MM.1S (cell line): ENCODE data around the gene PRKG1.

ENCODE experiments used
- DNase-seq: peaks from one replicate; pipeline ENCODE4 v3.0.0-alpha.2; 2015
- H2AFZ ChIP-seq: fragments of 300-600 bp; sonication (generic); 2 replicates; pipeline ENCODE4 v1.6.0; 2016; ENCODE audit warnings: antibody characterized with exemption, low read length
- H3F3A ChIP-seq: fragments of 300-600 bp; sonication (generic); 2 replicates; pipeline ENCODE4 v1.6.1; 2016; ENCODE audit warnings: mild to moderate bottlenecking, antibody characterized with exemption, low read length, moderate library complexity, mixed read lengths; ENCODE audit not compliant: insufficient read depth
- H3K27ac ChIP-seq: fragments of 300-600 bp; sonication (generic); 2 replicates; pipeline ENCODE4 v1.5.1; 2016; ENCODE audit warnings: mild to moderate bottlenecking, low read length
- H3K27me3 ChIP-seq: fragments of 300-600 bp; sonication (generic); replicated peaks from 2 replicates; pipeline ENCODE4 v1.6.0; 2016; ENCODE audit warnings: low read length; ENCODE audit not compliant: insufficient read depth
- H3K36me3 ChIP-seq: fragments of 300-600 bp; sonication (generic); replicated peaks from 2 replicates; pipeline ENCODE4 v1.6.1; 2016; ENCODE audit warnings: mild to moderate bottlenecking, low read length, mixed read lengths; ENCODE audit not compliant: insufficient read depth
- H3K4me1 ChIP-seq: fragments of 300-600 bp; sonication (generic); 2 replicates; pipeline ENCODE4 v1.6.1; 2016; ENCODE audit warnings: low read length, mixed read lengths
- H3K4me2 ChIP-seq: fragments of 300-600 bp; sonication (generic); 2 replicates; pipeline ENCODE4 v1.6.0; 2016; ENCODE audit warnings: low read depth, low read length
- H3K4me3 ChIP-seq: fragments of 300-600 bp; sonication (generic); 2 replicates; pipeline ENCODE4 v1.5.1; 2016; ENCODE audit warnings: low read length, mixed read lengths
- H3K79me2 ChIP-seq: fragments of 300-600 bp; sonication (generic); 2 replicates; pipeline ENCODE4 v1.6.1; 2016; ENCODE audit warnings: mixed run types, low read length, mixed read lengths
- H3K9ac ChIP-seq: fragments of 300-600 bp; sonication (generic); 2 replicates; pipeline ENCODE4 v1.6.1; 2016; ENCODE audit warnings: low read length, mixed read lengths
- H3K9me2 ChIP-seq: fragments of 300-600 bp; sonication (generic); replicated peaks from 2 replicates; pipeline ENCODE4 v1.6.1; 2016; ENCODE audit warnings: mild to moderate bottlenecking, low read length, mixed read lengths; ENCODE audit not compliant: insufficient read depth
- H3K9me3 ChIP-seq: fragments of 300-600 bp; sonication (generic); replicated peaks from 2 replicates; pipeline ENCODE4 v1.6.1; 2016; ENCODE audit warnings: mild to moderate bottlenecking, low read length, mixed read lengths; ENCODE audit not compliant: insufficient read depth
- H4K20me1 ChIP-seq: fragments of 300-600 bp; sonication (generic); 2 replicates; pipeline ENCODE4 v1.6.1; 2016; ENCODE audit warnings: mild to moderate bottlenecking, low read length, moderate library complexity, mixed read lengths; ENCODE audit not compliant: insufficient read depth
- CTCF ChIP-seq: fragments of 300-600 bp; sonication (generic); IDR thresholded peaks from 2 replicates; pipeline ENCODE4 v1.5.1; 2016; ENCODE audit warnings: antibody characterized with exemption, low read length, mixed read lengths
- EZH2 ChIP-seq: fragments of 300-600 bp; sonication (generic); optimal IDR thresholded peaks from 2 replicates; pipeline ENCODE3; 2017; ENCODE audit warnings: low read depth, mild to moderate bottlenecking, antibody characterized with exemption, low read length, mixed read lengths
- EZH2phosphoT487 ChIP-seq: fragments of 300-600 bp; sonication (generic); IDR thresholded peaks from 2 replicates; pipeline ENCODE4 v1.6.1; 2018; ENCODE audit warnings: antibody characterized with exemption, low read length

Gene PRKG1

DNA sequence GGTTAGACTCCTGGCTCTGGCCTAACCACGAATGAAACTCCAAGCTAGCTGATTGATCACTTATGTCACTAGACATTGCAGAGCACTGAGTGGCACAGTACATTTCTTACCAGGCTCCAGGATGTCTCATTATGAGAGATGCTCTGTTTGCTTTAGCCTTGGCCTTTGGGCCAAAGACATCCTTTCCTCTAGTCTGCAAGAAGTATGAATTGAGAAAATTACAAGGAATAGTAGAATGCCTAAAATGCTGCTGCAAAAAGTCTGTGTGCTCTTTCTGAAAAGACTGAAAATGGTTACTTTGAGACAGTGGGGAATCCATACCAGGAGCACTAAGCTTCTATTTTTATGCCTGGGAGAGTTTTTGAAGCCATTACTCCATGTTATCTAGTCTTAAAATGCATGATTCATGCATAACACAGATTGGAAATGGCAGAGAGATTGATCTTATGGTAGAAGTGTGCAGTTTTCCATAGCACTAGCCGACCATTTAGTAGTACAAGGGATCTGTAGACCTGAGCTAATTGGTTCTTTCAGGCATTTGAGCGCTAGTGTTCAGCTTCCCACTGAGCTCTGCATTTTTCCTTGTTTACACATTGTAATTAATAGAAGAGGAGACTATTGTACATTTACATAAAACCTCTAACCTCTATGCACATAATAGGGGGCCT, 303.8 kb downstream of the PRKG1 start:
- no peak overlapping the region for H2AFZ ChIP-seq
- no peaks in the 10 kb centered on the region for H3K36me3 ChIP-seq
- TF ChIP-seq EZH2 (no peak), EZH2phosphoT487 (no peak), CTCF (no peak)
- no peaks in the 10 kb centered on the region for H3K9me2 ChIP-seq
- no peak overlapping the region for H3K4me2 ChIP-seq
- H3F3A ChIP-seq, result no peaks in the 10 kb centered on the region
- H3K9ac ChIP-seq, result no peak overlapping the region
- no peak overlapping the region for H3K4me3 ChIP-seq
- no peaks in the 10 kb centered on the region for H3K79me2 ChIP-seq
- no peaks in the 10 kb centered on the region for H3K9me3 ChIP-seq
- no peaks in the 10 kb centered on the region for H3K4me1 ChIP-seq
- H4K20me1 ChIP-seq, result no peaks in the 10 kb centered on the region
- no peak for DNase-seq
- no peak overlapping the region for H3K27ac ChIP-seq
- H3K27me3 ChIP-seq, result no peaks in the 10 kb centered on the region

- Histone ChIP-seq H3K27me3 (no peaks in the 10 kb centered on the region), H4K20me1 (no peaks in the 10 kb centered on the region), H3K4me2 (no peak overlapping the region), H3K79me2 (no peaks in the 10 kb centered on the region), H3K4me1 (no peaks in the 10 kb centered on the region), H3F3A (no peaks in the 10 kb centered on the region), H2AFZ (no peak overlapping the region), H3K9me2 (no peaks in the 10 kb centered on the region), H3K36me3 (no peaks in the 10 kb centered on the region), H3K9ac (no peak overlapping the region), H3K27ac (no peak overlapping the region), H3K4me3 (no peak overlapping the region), H3K9me3 (no peaks in the 10 kb centered on the region)
- DNase-seq, result no peak
- no peak for TF ChIP-seq EZH2
- TF ChIP-seq CTCF, result no peak
- no peak for TF ChIP-seq EZH2phosphoT487
Observed at GRCh38 chr10:51382181-51382580, 307.9 kb downstream of the PRKG1 start.

- H3K36me3 ChIP-seq, result no peaks in the 10 kb centered on the region
- H3K4me3 ChIP-seq, result no peak overlapping the region
- no peaks in the 10 kb centered on the region for H3K79me2 ChIP-seq
- H4K20me1 ChIP-seq, result no peaks in the 10 kb centered on the region
- no peak overlapping the region for H2AFZ ChIP-seq
- TF ChIP-seq EZH2phosphoT487 (no peak), CTCF (no peak), EZH2 (no peak)
- no peaks in the 10 kb centered on the region for H3F3A ChIP-seq
- DNase-seq, result no peak
- no peaks in the 10 kb centered on the region for H3K9me2 ChIP-seq
- H3K4me1 ChIP-seq, result no peaks in the 10 kb centered on the region
- H3K27ac ChIP-seq, result no peak overlapping the region
- H3K27me3 ChIP-seq, result no peaks in the 10 kb centered on the region
- H3K9ac ChIP-seq, result no peak overlapping the region
- no peaks in the 10 kb centered on the region for H3K9me3 ChIP-seq
- H3K4me2 ChIP-seq, result no peak overlapping the region
Observed at GRCh38 chr10:51384971-51385370, 310.7 kb downstream of the PRKG1 start.
